ENCODE data around the gene TAGAP.
A peak's percentile ranks its signal among the peaks of the same experiment; 100 is the strongest.

Gene TAGAP
- 209 to 485 (median 413) reads per million in 3 experiments for total RNA-seq

- peak; percentile 89 for DNase-seq
Observed at GRCh38 chr6:159044899-159045727, at the start of gene TAGAP. Gene TAGAP (minus strand): TSS chr6:159044991. CDS start chr6:159044146, 845 bp downstream.

GRCh38 chr6:159093609-159094443 is 49.0 kb upstream of the TAGAP start:
- no peak for DNase-seq

- no peak for DNase-seq
Observed at GRCh38 chr6:159092631-159093030, 47.8 kb upstream of the TAGAP start.

GRCh38 chr6:159090530-159091480 is 46.0 kb upstream of the TAGAP start:
- no peak for DNase-seq

- no peak for DNase-seq
Observed at GRCh38 chr6:159089909-159090308, 45.1 kb upstream of the TAGAP start.

GRCh38 chr6:159089443-159089842 is 44.7 kb upstream of the TAGAP start:
- no peak for DNase-seq

GRCh38 chr6:159086033-159086618 is 41.3 kb upstream of the TAGAP start:
- DNase-seq = no peak

GRCh38 chr6:159085396-159085895 is 40.7 kb upstream of the TAGAP start:
- no peak for DNase-seq

- DNase-seq = no peak
Observed at GRCh38 chr6:159084493-159085091, 39.8 kb upstream of the TAGAP start.

GRCh38 chr6:159083146-159083545 is 38.4 kb upstream of the TAGAP start:
- DNase-seq = no peak

- no peak for DNase-seq
Observed at GRCh38 chr6:159082039-159082815, 37.4 kb upstream of the TAGAP start.

GRCh38 chr6:159080217-159080976 is 35.6 kb upstream of the TAGAP start:
- DNase-seq = no peak

GRCh38 chr6:159079367-159079766 is 34.6 kb upstream of the TAGAP start:
- DNase-seq = no peak

GRCh38 chr6:159077123-159077522 is 32.3 kb upstream of the TAGAP start:
- DNase-seq = no peak

GRCh38 chr6:159075506-159076228 is 30.9 kb upstream of the TAGAP start:
- no peak for DNase-seq

- no peak for DNase-seq
Observed at GRCh38 chr6:159074876-159075275, 30.1 kb upstream of the TAGAP start.

- DNase-seq = no peak
Observed at GRCh38 chr6:159074120-159074684, 29.4 kb upstream of the TAGAP start.

GRCh38 chr6:159071843-159072769 is 27.3 kb upstream of the TAGAP start:
- no peak for DNase-seq

Data from central memory CD4-positive, alpha-beta T cell (primary cell).